ENCODE data around the gene CRB1.
"Not testable (repeated sequence)": the region's sequence is repeated elsewhere in the genome, so short reads cannot be mapped to it uniquely, and the experiment has no call there.

DNA sequence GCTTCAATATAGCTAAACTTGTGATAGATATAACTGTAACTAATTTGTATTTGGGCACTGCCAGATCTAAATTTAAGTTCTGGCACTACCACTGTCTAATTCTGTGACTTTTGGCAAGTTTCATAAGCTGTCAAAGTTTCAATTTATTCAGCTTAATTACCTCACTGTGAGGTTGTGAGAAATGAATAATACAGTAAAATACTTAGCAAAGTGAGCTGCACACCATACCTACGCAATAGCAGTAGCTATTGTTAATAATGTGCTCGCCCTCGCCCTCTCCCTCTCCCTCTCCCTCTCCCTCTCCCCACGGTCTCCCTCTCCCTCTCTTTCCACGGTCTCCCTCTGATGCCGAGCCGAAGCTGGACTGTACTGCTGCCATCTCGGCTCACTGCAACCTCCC, 136.7 kb downstream of the CRB1 start:
- TF ChIP-seq, protein P1, sequence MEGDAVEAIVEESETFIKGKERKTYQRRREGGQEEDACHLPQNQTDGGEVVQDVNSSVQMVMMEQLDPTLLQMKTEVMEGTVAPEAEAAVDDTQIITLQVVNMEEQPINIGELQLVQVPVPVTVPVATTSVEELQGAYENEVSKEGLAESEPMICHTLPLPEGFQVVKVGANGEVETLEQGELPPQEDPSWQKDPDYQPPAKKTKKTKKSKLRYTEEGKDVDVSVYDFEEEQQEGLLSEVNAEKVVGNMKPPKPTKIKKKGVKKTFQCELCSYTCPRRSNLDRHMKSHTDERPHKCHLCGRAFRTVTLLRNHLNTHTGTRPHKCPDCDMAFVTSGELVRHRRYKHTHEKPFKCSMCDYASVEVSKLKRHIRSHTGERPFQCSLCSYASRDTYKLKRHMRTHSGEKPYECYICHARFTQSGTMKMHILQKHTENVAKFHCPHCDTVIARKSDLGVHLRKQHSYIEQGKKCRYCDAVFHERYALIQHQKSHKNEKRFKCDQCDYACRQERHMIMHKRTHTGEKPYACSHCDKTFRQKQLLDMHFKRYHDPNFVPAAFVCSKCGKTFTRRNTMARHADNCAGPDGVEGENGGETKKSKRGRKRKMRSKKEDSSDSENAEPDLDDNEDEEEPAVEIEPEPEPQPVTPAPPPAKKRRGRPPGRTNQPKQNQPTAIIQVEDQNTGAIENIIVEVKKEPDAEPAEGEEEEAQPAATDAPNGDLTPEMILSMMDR (IDR thresholded peaks at IDR 0.05) = not testable (repeated sequence)
- TF ChIP-seq POLR2A (IDR thresholded peaks at IDR 0.05) = not testable (repeated sequence)
